ENCODE results near the gene DMRTC2. TPM values are rescaled to one million over a fixed set of nuclear protein-coding genes. Genes with fewer than 3 reads are reported as not detected.

Gene DMRTC2
- total and polyA plus RNA-seq, 9 of the 15 experiments (the other 6 are each of a cell fraction or from before 2014, with no cell fraction given): 0.03 TPM; not detected in 8

DNA sequence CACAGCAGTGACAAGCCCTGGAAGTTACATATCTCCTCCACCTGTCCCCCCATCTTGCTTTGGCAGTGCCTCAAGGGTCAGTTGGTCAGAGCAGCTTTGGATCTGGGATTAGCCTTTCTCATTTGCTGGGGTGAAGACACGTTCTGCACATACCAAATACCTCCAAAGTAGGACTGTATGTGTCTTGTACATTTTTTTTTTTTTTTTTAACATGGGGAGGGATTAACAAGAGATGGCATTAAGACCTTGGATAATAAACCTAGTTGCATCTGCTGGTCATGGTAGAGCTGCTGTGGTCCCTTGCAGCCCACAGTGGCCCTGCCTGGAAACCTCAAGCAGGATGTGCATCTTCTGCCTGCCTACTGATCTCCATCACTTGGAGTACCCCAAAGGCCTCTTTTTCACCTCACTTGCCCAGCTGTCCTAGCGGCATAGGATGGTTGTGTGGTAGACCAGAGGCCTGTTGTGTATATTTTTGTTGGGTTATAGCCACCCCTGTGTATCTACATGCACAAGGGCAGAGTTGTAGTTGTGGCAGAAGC lies 17.7 kb downstream of the DMRTC2 start:
- in situ Hi-C loops (cut with MboI) (no loop called here), intact Hi-C loops (cut with micrococcal nuclease) (no loop called here)
- CTCF ChIA-PET (ENCODE audit: low intra/inter-chr PET ratio): no interaction called here
- no peak for ATAC-seq
- WGBS (ENCODE audit: insufficient coverage, low coverage, missing lambda C conversion rate): 62% methylated on average over 2 of the region's 2 CpGs
- TF ChIP-seq ZNF77 (CRISPR knock-in tag; IDR thresholded peaks at IDR 0.05) (no peak), HNRNPUL1 (IDR thresholded peaks at IDR 0.05; ENCODE audit: low read length) (0 out of 2 replicates have a peak, but pooled peaks have one; percentile 14), PHB (CRISPR knock-in tag; IDR thresholded peaks at IDR 0.05) (no peak), POLR2A (conservative IDR thresholded peaks at IDR 0.05) (peak; percentile 37)
- Histone ChIP-seq H3K4me3 (peak overlapping the region; percentile 93; the same call in 1 of the 2 replicates), H3K27me3 (ENCODE audit: control insufficient read depth in 2 of 2, insufficient read depth in 2 of 2, low read length in 2 of 2) (no peaks in the 10 kb centered on the region), H3K79me2 (ENCODE audit: control insufficient read depth, insufficient read depth, low read length) (peaks cover 72% of the 10 kb centered on the region), H3K4me2 (ENCODE audit: insufficient read depth, low read length) (peak overlapping the region; percentile 95), H3K4me1 (replicated peaks in 1 of 2; ENCODE audit: control insufficient read depth in 2 of 2, insufficient read depth in 2 of 2, low read length in 2 of 2) (peaks cover 30% of the 10 kb centered on the region in 2 experiments), H3K27ac (ENCODE audit: extremely low read depth, low read depth, low read length) (peak overlapping the region; percentile 99), H4K20me1 (replicated peaks; ENCODE audit: control insufficient read depth, insufficient read depth, low read length) (peaks cover 39% of the 10 kb centered on the region), H3K36me3 (ENCODE audit: control insufficient read depth, insufficient read depth, low read length) (peaks cover 67% of the 10 kb centered on the region), H3K9me3 (replicated peaks; ENCODE audit: control insufficient read depth, insufficient read depth, low read depth, low read length) (no peaks in the 10 kb centered on the region), H3K9me1 (ENCODE audit: control insufficient read depth, insufficient read depth, low read length) (peaks cover 8% of the 10 kb centered on the region), H2AFZ (ENCODE audit: low read depth, low read length) (no peak overlapping the region), H3K9ac (ENCODE audit: insufficient read depth in 1 of 2, low read depth in 2 of 2, low read length in 2 of 2) (peak overlapping the region; percentile 97 to 100)
- FAIRE-seq: no peak
- no peak for DNase-seq (ENCODE audit: extremely low read depth in 1 of 4, low spot score in 3 of 4)
- BruUV-seq (replicated peaks): no TSS peak
- POLR2A ChIA-PET: interaction anchor here (0.6 to 3.2 kb wide), 5 partner anchors 10 to 408 kb away, joined by 3 to 25 read pairs (median 4); no protein-coding TSS in a partner anchor

DNA sequence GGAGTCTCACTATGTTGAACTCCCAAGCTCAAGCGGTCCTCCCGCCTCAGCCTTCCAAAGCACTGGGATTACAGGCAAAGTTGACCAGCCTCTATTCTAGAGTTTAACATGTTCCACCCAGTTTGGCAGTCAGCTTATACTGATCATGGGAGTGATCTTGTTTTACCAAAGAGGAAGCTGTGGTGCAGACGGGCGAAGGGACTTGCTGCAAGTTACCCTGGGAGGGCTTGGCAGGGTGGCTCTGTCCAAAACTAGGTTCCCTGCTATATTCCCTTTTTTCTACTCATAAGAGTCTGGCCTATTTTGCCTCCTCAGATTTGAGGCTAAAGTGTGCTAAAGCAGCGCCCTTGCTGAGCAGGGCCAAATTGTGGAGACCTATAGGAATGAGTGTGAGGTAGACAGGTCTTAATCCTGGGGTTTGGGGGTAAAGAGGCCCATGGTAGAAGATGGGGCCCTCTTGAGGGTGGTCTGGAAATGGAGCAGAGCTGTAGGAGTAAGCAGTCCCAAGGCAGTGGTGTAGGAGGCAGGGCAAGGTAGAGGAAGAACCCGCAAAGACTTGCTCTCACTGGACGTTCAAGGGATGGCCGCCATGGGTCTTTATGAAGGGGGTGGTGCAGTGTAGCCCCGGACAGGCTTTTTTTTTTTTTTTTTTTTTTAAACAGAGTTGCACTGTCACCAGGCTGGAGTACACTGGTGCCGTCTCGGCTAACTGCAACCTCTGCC lies 18.5 kb downstream of the DMRTC2 start:
- Histone ChIP-seq H4K20me1 (replicated peaks; ENCODE audit: control insufficient read depth, insufficient read depth, low read length) (peaks cover 47% of the 10 kb centered on the region), H3K9me1 (ENCODE audit: control insufficient read depth, insufficient read depth, low read length) (peaks cover 8% of the 10 kb centered on the region), H3K4me3 (no peak overlapping the region), H3K36me3 (ENCODE audit: control insufficient read depth, insufficient read depth, low read length) (peaks cover 75% of the 10 kb centered on the region), H3K9ac (ENCODE audit: insufficient read depth in 1 of 2, low read depth in 2 of 2, low read length in 2 of 2) (peak overlapping the region; percentile 15 to 26; a peak in 3 of 4 replicates), H3K4me1 (replicated peaks in 1 of 2; ENCODE audit: control insufficient read depth in 2 of 2, insufficient read depth in 2 of 2, low read length in 2 of 2) (peaks cover 30 to 35% of the 10 kb centered on the region in 2 experiments), H3K4me2 (ENCODE audit: insufficient read depth, low read length) (peak overlapping the region; percentile 95), H3K9me3 (replicated peaks; ENCODE audit: control insufficient read depth, insufficient read depth, low read depth, low read length) (no peaks in the 10 kb centered on the region), H2AFZ (ENCODE audit: low read depth, low read length) (no peak overlapping the region), H3K27me3 (ENCODE audit: control insufficient read depth in 2 of 2, insufficient read depth in 2 of 2, low read length in 2 of 2) (no peaks in the 10 kb centered on the region), H3K79me2 (ENCODE audit: control insufficient read depth, insufficient read depth, low read length) (peaks cover 81% of the 10 kb centered on the region), H3K27ac (ENCODE audit: extremely low read depth, low read depth, low read length) (peak overlapping the region; percentile 61)
- in situ Hi-C loops (cut with MboI) (no loop called here), intact Hi-C loops (cut with micrococcal nuclease) (no loop called here)
- no peak for DNase-seq (ENCODE audit: extremely low read depth in 1 of 4, low spot score in 3 of 4)
- no peak for ATAC-seq
- POLR2A ChIA-PET: interaction anchor here (0.5 to 3.2 kb wide), 10 partner anchors 9 to 407 kb away, joined by 3 to 25 read pairs (median 4); no protein-coding TSS in a partner anchor
- no TSS peak for BruUV-seq (replicated peaks)
- 92% methylated on average over 9 of the region's 11 CpGs for WGBS (ENCODE audit: insufficient coverage, low coverage, missing lambda C conversion rate)
- FAIRE-seq: no peak
- CTCF ChIA-PET (ENCODE audit: low intra/inter-chr PET ratio): no interaction called here
- TF ChIP-seq ZC3H11A (IDR thresholded peaks at IDR 0.05; ENCODE audit: low read depth, low read length): no peak
- TF ChIP-seq, protein P1, sequence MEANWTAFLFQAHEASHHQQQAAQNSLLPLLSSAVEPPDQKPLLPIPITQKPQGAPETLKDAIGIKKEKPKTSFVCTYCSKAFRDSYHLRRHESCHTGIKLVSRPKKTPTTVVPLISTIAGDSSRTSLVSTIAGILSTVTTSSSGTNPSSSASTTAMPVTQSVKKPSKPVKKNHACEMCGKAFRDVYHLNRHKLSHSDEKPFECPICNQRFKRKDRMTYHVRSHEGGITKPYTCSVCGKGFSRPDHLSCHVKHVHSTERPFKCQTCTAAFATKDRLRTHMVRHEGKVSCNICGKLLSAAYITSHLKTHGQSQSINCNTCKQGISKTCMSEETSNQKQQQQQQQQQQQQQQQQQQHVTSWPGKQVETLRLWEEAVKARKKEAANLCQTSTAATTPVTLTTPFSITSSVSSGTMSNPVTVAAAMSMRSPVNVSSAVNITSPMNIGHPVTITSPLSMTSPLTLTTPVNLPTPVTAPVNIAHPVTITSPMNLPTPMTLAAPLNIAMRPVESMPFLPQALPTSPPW (CRISPR knock-in tag; IDR thresholded peaks at IDR 0.05): no peak
- peak; percentile 24; the same call in 1 of the 2 replicates for TF ChIP-seq POLR2A (conservative IDR thresholded peaks at IDR 0.05)
- no peak for TF ChIP-seq GABPA (tag; conservative IDR thresholded peaks at IDR 0.05; ENCODE audit: low read depth)
- no peak for TF ChIP-seq SRSF7 (optimal IDR thresholded peaks at IDR 0.05; ENCODE audit: low read depth, low read length)
- no peak for TF ChIP-seq CTBP1 (IDR thresholded peaks at IDR 0.05; ENCODE audit: borderline replicate concordance)
- TF ChIP-seq, protein P2, sequence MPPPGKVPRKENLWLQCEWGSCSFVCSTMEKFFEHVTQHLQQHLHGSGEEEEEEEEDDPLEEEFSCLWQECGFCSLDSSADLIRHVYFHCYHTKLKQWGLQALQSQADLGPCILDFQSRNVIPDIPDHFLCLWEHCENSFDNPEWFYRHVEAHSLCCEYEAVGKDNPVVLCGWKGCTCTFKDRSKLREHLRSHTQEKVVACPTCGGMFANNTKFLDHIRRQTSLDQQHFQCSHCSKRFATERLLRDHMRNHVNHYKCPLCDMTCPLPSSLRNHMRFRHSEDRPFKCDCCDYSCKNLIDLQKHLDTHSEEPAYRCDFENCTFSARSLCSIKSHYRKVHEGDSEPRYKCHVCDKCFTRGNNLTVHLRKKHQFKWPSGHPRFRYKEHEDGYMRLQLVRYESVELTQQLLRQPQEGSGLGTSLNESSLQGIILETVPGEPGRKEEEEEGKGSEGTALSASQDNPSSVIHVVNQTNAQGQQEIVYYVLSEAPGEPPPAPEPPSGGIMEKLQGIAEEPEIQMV (tag; conservative IDR thresholded peaks at IDR 0.05; ENCODE audit: low read depth): no peak
- no peak for TF ChIP-seq ZBTB2 (IDR thresholded peaks at IDR 0.05)
